SK-N-SH (cell line): ENCODE data around the gene AHCY.

ENCODE experiments used
- CTCF ChIP-seq: fragments of 200-600 bp; sonication (generic); IDR thresholded peaks from 2 replicates; pipeline ENCODE4 v1.6.1; 2017; ENCODE audit warnings: antibody characterized with exemption, mild to moderate bottlenecking, moderate library complexity
- FOXM1 ChIP-seq: IDR thresholded peaks from 2 replicates; pipeline ENCODE4 v1.4.0; 2012; ENCODE audit warnings: low read depth, mild to moderate bottlenecking
- GABPA ChIP-seq: IDR thresholded peaks from 2 replicates; pipeline ENCODE4 v1.4.0; 2012; ENCODE audit warnings: low read depth, mild to moderate bottlenecking
- IRF3 ChIP-seq: fragments of 150-350 bp; IDR thresholded peaks from 2 replicates; pipeline ENCODE4 v1.6.1; 2016; ENCODE audit warnings: mild to moderate bottlenecking, low read depth, low read length
- NFIC ChIP-seq: IDR thresholded peaks from 2 replicates; pipeline ENCODE4 v1.4.0; 2012; ENCODE audit warnings: borderline replicate concordance
- PBX3 ChIP-seq: IDR thresholded peaks from 2 replicates; pipeline ENCODE4; 2012
- RAD21 ChIP-seq: IDR thresholded peaks from 2 replicates; pipeline ENCODE4 v1.6.1; 2012; ENCODE audit warnings: mild to moderate bottlenecking, low read length

- TF ChIP-seq CTCF = no peak
- TF ChIP-seq PBX3 = no peak
- TF ChIP-seq IRF3 = no peak
- no peak for TF ChIP-seq FOXM1
- TF ChIP-seq RAD21 = no peak
- TF ChIP-seq GABPA = no peak
- TF ChIP-seq NFIC = no peak
Observed at GRCh38 chr20:34251619-34252018, 51.5 kb downstream of the AHCY start.
